SU-DHL-6 (cell line): Measurements from ENCODE around the gene RBL1.

ENCODE experiments used
- H2AFZ ChIP-seq: fragments of 200-600 bp; sonication (generic); 2 replicates; pipeline ENCODE4 v1.6.1; 2014; ENCODE audit warnings: low read depth, mild to moderate bottlenecking, moderate library complexity, mixed read lengths, antibody characterized with exemption, low read length; ENCODE audit not compliant: severe bottlenecking
- H3F3A ChIP-seq: fragments of 200-600 bp; shearing (Covaris generic); 2 replicates; pipeline ENCODE4 v1.6.0; 2016; ENCODE audit warnings: antibody characterized with exemption, mild to moderate bottlenecking; ENCODE audit not compliant: insufficient read depth
- H3K27ac ChIP-seq: fragments of 200-600 bp; sonication (generic); 2 replicates; pipeline ENCODE4 v1.5.1; 2016; ENCODE audit warnings: low read depth, mild to moderate bottlenecking, low read length, moderate library complexity, mixed read lengths
- H3K27me3 ChIP-seq: fragments of 200-600 bp; sonication (generic), shearing (Covaris generic); 2 replicates; pipeline ENCODE4 v1.6.0; 2014; ENCODE audit warnings: mild to moderate bottlenecking, low read length
- H3K36me3 ChIP-seq: fragments of 200-600 bp; sonication (generic); 2 replicates; pipeline ENCODE4 v1.6.1; 2014; ENCODE audit warnings: mild to moderate bottlenecking, low read length, mixed read lengths
- H3K4me2 ChIP-seq: fragments of 300-600, 200-600 bp; shearing (Covaris generic), sonication (generic); 2 replicates; pipeline ENCODE4 v1.6.0; 2014; ENCODE audit warnings: low read length, low read depth, mild to moderate bottlenecking; ENCODE audit not compliant: poor library complexity, severe bottlenecking
- H3K4me3 ChIP-seq: fragments of 200-600 bp; sonication (generic); 2 replicates; pipeline ENCODE4 v1.5.1; 2014; ENCODE audit warnings: antibody characterized with exemption, low read length, mild to moderate bottlenecking, mixed read lengths; ENCODE audit not compliant: insufficient read depth, poor library complexity, severe bottlenecking
- H3K79me2 ChIP-seq: fragments of 200-600 bp; sonication (generic); 2 replicates; pipeline ENCODE4 v1.6.1; 2014; ENCODE audit warnings: mild to moderate bottlenecking, low read length, moderate library complexity; ENCODE audit not compliant: insufficient read depth
- H3K9ac ChIP-seq: fragments of 200-600 bp; sonication (generic); 2 replicates; pipeline ENCODE4 v1.7.0; 2014; ENCODE audit warnings: mild to moderate bottlenecking, low read length
- H3K9me2 ChIP-seq: fragments of 200-600 bp; sonication (generic); replicated peaks from 2 replicates; pipeline ENCODE4 v1.6.1; 2014; ENCODE audit warnings: low read length; ENCODE audit not compliant: insufficient read depth
- H3K9me3 ChIP-seq: fragments of 200-600 bp; sonication (generic); 2 replicates; pipeline ENCODE4 v1.6.1; 2014; ENCODE audit warnings: low read length, mixed read lengths; ENCODE audit not compliant: insufficient read depth
- H4K20me1 ChIP-seq: fragments of 200-600 bp; sonication (generic); 2 replicates; pipeline ENCODE4 v1.6.1; 2014; ENCODE audit warnings: low read depth, mild to moderate bottlenecking, antibody characterized with exemption, low read length, moderate library complexity, mixed read lengths
- EZH2phosphoT487 ChIP-seq: fragments of 200-600 bp; sonication (generic), shearing (Covaris generic); conservative IDR thresholded peaks from 2 replicates; pipeline ENCODE4 v1.6.1; 2018; ENCODE audit warnings: mild to moderate bottlenecking, antibody characterized with exemption, low read length, moderate library complexity, mixed read lengths
- TF ChIP-seq, protein P1 (sequence below): fragments of 200-600 bp; sonication (generic); IDR thresholded peaks from one replicate; pipeline ENCODE4 v1.5.1; 2017; ENCODE audit warnings: antibody characterized with exemption, mild to moderate bottlenecking, low read length, moderate library complexity; ENCODE audit not compliant: insufficient read depth, poor library complexity, severe bottlenecking

The RBL1 gene

GRCh38 chr20:37095108-37095598, 644 bp downstream of the RBL1 start:
- Histone ChIP-seq H3K79me2 (peaks cover 53% of the 10 kb centered on the region), H3K9ac (peak overlapping the region; percentile 75), H3K27me3 (no peaks in the 10 kb centered on the region), H4K20me1 (no peaks in the 10 kb centered on the region), H3K4me2 (peak overlapping the region; percentile 63), H3K9me2 (no peaks in the 10 kb centered on the region), H3K4me3 (peak overlapping the region; percentile 63), H3K27ac (peak overlapping the region; percentile 76), H2AFZ (peak overlapping the region; percentile 90), H3K36me3 (peaks cover 9% of the 10 kb centered on the region; the same call in 1 of the 2 replicates), H3K9me3 (no peaks in the 10 kb centered on the region), H3F3A (peaks cover 5% of the 10 kb centered on the region; the same call in 1 of the 2 replicates)
- TF ChIP-seq, protein P1, sequence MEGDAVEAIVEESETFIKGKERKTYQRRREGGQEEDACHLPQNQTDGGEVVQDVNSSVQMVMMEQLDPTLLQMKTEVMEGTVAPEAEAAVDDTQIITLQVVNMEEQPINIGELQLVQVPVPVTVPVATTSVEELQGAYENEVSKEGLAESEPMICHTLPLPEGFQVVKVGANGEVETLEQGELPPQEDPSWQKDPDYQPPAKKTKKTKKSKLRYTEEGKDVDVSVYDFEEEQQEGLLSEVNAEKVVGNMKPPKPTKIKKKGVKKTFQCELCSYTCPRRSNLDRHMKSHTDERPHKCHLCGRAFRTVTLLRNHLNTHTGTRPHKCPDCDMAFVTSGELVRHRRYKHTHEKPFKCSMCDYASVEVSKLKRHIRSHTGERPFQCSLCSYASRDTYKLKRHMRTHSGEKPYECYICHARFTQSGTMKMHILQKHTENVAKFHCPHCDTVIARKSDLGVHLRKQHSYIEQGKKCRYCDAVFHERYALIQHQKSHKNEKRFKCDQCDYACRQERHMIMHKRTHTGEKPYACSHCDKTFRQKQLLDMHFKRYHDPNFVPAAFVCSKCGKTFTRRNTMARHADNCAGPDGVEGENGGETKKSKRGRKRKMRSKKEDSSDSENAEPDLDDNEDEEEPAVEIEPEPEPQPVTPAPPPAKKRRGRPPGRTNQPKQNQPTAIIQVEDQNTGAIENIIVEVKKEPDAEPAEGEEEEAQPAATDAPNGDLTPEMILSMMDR, result no peak
- no peak for TF ChIP-seq EZH2phosphoT487

DNA sequence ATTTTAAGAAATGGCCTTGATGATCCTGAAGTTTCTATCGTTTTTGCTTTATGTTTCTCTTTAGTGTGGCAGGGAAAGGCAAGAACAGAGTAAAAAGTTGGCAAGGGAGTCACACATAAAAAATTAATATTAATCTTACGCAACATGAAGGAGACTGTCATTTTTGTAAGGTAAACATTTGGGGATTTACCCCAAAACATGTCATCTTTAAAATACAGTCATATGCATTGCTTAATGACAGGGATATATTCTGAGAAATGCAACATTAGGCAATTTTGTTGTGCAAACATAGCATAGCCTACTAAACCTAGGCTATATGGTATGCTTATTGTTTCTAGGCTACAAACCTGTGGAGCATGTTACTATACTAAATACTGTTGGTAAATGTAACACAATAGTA, 5.4 kb downstream of the RBL1 start:
- no peak for TF ChIP-seq EZH2phosphoT487
- TF ChIP-seq, protein P1, result no peak
- peaks cover 37% of the 10 kb centered on the region for H3K36me3 ChIP-seq
- H3K79me2 ChIP-seq, result peaks cover 90% of the 10 kb centered on the region

GRCh38 chr20:37081717-37082289, 14.0 kb downstream of the RBL1 start:
- H3K27me3 ChIP-seq, result no peaks in the 10 kb centered on the region
- H3K9ac ChIP-seq, result no peak overlapping the region
- H3K79me2 ChIP-seq, result peaks cover 95% of the 10 kb centered on the region
- H3K4me2 ChIP-seq, result no peak overlapping the region
- TF ChIP-seq, protein P1, result peak; percentile 62
- no peak for TF ChIP-seq EZH2phosphoT487
- H2AFZ ChIP-seq, result no peak overlapping the region
- H4K20me1 ChIP-seq, result 0 out of 2 replicates have a peak, but pooled peaks cover 4% of the 10 kb centered on the region
- H3K36me3 ChIP-seq, result peaks cover 33% of the 10 kb centered on the region; the same call in 1 of the 2 replicates
- no peaks in the 10 kb centered on the region for H3F3A ChIP-seq
- H3K9me2 ChIP-seq, result no peaks in the 10 kb centered on the region
- H3K9me3 ChIP-seq, result no peaks in the 10 kb centered on the region
- H3K27ac ChIP-seq, result no peak overlapping the region
- no peak overlapping the region for H3K4me3 ChIP-seq

More for the DNA sequence above, 5.4 kb downstream of the RBL1 start:
- Histone ChIP-seq H2AFZ (no peak overlapping the region), H3K4me2 (no peak overlapping the region), H3F3A (peaks cover 5% of the 10 kb centered on the region; the same call in 1 of the 2 replicates), H3K4me3 (no peak overlapping the region), H3K9ac (no peak overlapping the region), H4K20me1 (0 out of 2 replicates have a peak, but pooled peaks cover 4% of the 10 kb centered on the region), H3K27me3 (no peaks in the 10 kb centered on the region), H3K9me2 (no peaks in the 10 kb centered on the region), H3K9me3 (no peaks in the 10 kb centered on the region), H3K27ac (no peak overlapping the region)
